Gastroesophageal sphincter (tissue), 3 donors: ENCODE data around the gene SSBP4.

Experiments used
- CTCF ChIP-seq, 4 experiments: fragments of 200-600 bp in 2 of 4; fragments of 450-650 bp in 2 of 4; sonication (generic) in 1 of 4; IDR thresholded peaks; one replicate each; pipeline ENCODE4 v1.5.1; 2017 to 2019; ENCODE audit warnings: antibody characterized with exemption in 4 of 4, mild to moderate bottlenecking in 2 of 4, moderate library complexity in 2 of 4
- EP300 ChIP-seq: sonication (generic); formaldehyde crosslinking; IDR thresholded peaks from one replicate; pipeline ENCODE4 v1.6.1; 2017; ENCODE audit warnings: antibody characterized with exemption, mild to moderate bottlenecking
- POLR2A ChIP-seq, 2 donors: fragments of 450-650 bp; IDR thresholded peaks; one replicate each; pipeline ENCODE4 v1.6.1; 2017; ENCODE audit warnings: antibody characterized with exemption in 2 of 2, mild to moderate bottlenecking in 2 of 2, moderate library complexity in 1 of 2
- POLR2AphosphoS5 ChIP-seq: sonication (generic); formaldehyde crosslinking; IDR thresholded peaks from one replicate; pipeline ENCODE4 v1.6.1; 2017; ENCODE audit warnings: antibody characterized with exemption

GRCh38 chr19:18470787-18471186 lies 51.6 kb downstream of the SSBP4 start:
- TF ChIP-seq CTCF (IDR thresholded peaks at IDR 0.05) = no peak
- TF ChIP-seq POLR2AphosphoS5 = no peak
- no peak for TF ChIP-seq EP300
- no peak for TF ChIP-seq POLR2A (IDR thresholded peaks at IDR 0.05)
